Fibroblast of lung (primary cell): ENCODE results near the gene PTGES2. TPM values are rescaled to one million over a fixed set of nuclear protein-coding genes. Genes with fewer than 3 reads are reported as not detected.
"Not testable (repeated sequence)": the region's sequence is repeated elsewhere in the genome, so short reads cannot be mapped to it uniquely, and the experiment has no call there.

Source experiments
- DNase-seq, 2 donors: peaks; one replicate each; pipeline versions ENCODE4 v3.0.0 to v3.0.0-alpha.2; 2010; ENCODE audit warnings: low read depth in 2 of 2
- H2AFZ ChIP-seq: 2 replicates; pipeline ENCODE4 v1.5.1; 2012; ENCODE audit warnings: low read length, control low read depth, inconsistent platforms
- H3K27ac ChIP-seq: 2 replicates; pipeline ENCODE4 v1.5.1; 2011; ENCODE audit warnings: low read length, control low read depth; ENCODE audit not compliant: insufficient read depth
- H3K27me3 ChIP-seq: 2 replicates; pipeline ENCODE4 v1.5.1; 2011; ENCODE audit warnings: mild to moderate bottlenecking, low read length; ENCODE audit not compliant: control insufficient read depth, insufficient read depth
- H3K36me3 ChIP-seq: 2 replicates; pipeline ENCODE4 v1.5.1; 2011; ENCODE audit warnings: low read length; ENCODE audit not compliant: control insufficient read depth, insufficient read depth
- H3K4me1 ChIP-seq: 2 replicates; pipeline ENCODE4 v1.5.1; 2011; ENCODE audit warnings: low read length; ENCODE audit not compliant: control insufficient read depth, insufficient read depth; ENCODE audit errors: extremely low read depth
- H3K4me2 ChIP-seq: 2 replicates; pipeline ENCODE4 v1.5.1; 2011; ENCODE audit warnings: low read length, control low read depth; ENCODE audit not compliant: insufficient read depth; ENCODE audit errors: extremely low read depth
- H3K4me3 ChIP-seq, 4 experiments: fragments of 200-600 bp in 1 of 4; sonication (generic) in 1 of 4; replicated peaks in 1 of 4; 2 replicates each; pipeline ENCODE4 v1.5.1; 2011 to 2016; ENCODE audit warnings: low read length in 4 of 4, low read depth in 3 of 4, mild to moderate bottlenecking in 3 of 4, control low read depth in 2 of 4, inconsistent platforms in 1 of 4, mixed read lengths in 1 of 4; ENCODE audit not compliant: insufficient read depth in 1 of 4; ENCODE audit errors: control extremely low read depth in 1 of 4
- H3K79me2 ChIP-seq: 2 replicates; pipeline ENCODE4 v1.5.1; 2012; ENCODE audit warnings: mild to moderate bottlenecking, low read length, inconsistent platforms; ENCODE audit not compliant: control insufficient read depth, insufficient read depth
- H3K9ac ChIP-seq: 2 replicates; pipeline ENCODE4 v1.5.1; 2011; ENCODE audit warnings: mild to moderate bottlenecking, low read length, control low read depth; ENCODE audit not compliant: insufficient read depth
- H3K9me3 ChIP-seq: 2 replicates; pipeline ENCODE4 v1.5.1; 2012; ENCODE audit warnings: low read depth, low read length; ENCODE audit not compliant: control insufficient read depth, insufficient read depth
- H4K20me1 ChIP-seq: 2 replicates; pipeline ENCODE4 v1.5.1; 2011; ENCODE audit warnings: low read length; ENCODE audit not compliant: control insufficient read depth, insufficient read depth; ENCODE audit errors: extremely low read depth
- CTCF ChIP-seq, 2 donors: IDR thresholded peaks in 1 of 2; conservative IDR thresholded peaks in 1 of 2; 1 replicate in 1 of 2; 2 replicates in 1 of 2; pipeline ENCODE4 v1.5.1; 2011 to 2012; ENCODE audit warnings: low read length in 2 of 2, control low read depth in 1 of 2, inconsistent platforms in 1 of 2, low read depth in 1 of 2, mild to moderate bottlenecking in 1 of 2
- EZH2 ChIP-seq: IDR thresholded peaks from 2 replicates; pipeline ENCODE4 v1.5.1; 2012; ENCODE audit warnings: low read length, control low read depth, mild to moderate bottlenecking; ENCODE audit errors: missing control alignments
- polyA plus RNA-seq, 2 donors: library from polyadenylated mRNA; depleted of rRNA in 1 of 2; stranded (reverse) in 1 of 2; unstranded in 1 of 2; fragments of >200 nt; gene quantifications; 2 replicates each; pipeline ENCODE4 v1.2.1, GENCODE V29; 2011 to 2012; ENCODE audit warnings: missing spikeins in 1 of 2
- total RNA-seq: library from RNA; depleted of rRNA; stranded (reverse); fragments of >200 nt; gene quantifications from 2 replicates; pipeline ENCODE4 v1.2.1, GENCODE V29; 2014

PTGES2 gene
- total and polyA plus RNA-seq, 2 donors (not counting 1 experiment from before 2014, with no cell fraction given): 44.8 to 57.6 TPM

- Histone ChIP-seq H3K27me3 (no peaks in the 10 kb centered on the region), H3K27ac (no peak overlapping the region), H3K79me2 (no peaks in the 10 kb centered on the region), H3K4me1 (peaks cover 4% of the 10 kb centered on the region), H4K20me1 (no peaks in the 10 kb centered on the region), H3K4me3 (no peak overlapping the region), H3K36me3 (no peaks in the 10 kb centered on the region), H3K4me2 (no peak overlapping the region), H3K9ac (no peak overlapping the region), H3K9me3 (no peaks in the 10 kb centered on the region), H2AFZ (no peak overlapping the region)
- no peak for DNase-seq
- no peak for TF ChIP-seq CTCF (conservative IDR thresholded peaks at IDR 0.05 in 1 of 2, IDR thresholded peaks at IDR 0.05 in 1 of 2; ENCODE audit: low read depth in 1 of 2, low read length in 2 of 2)
- no peak for TF ChIP-seq EZH2
Measured at GRCh38 chr9:128113526-128114325, 13.8 kb downstream of the PTGES2 start.

GRCh38 chr9:128111726-128112125 lies 15.8 kb downstream of the PTGES2 start:
- H3K4me2 ChIP-seq, H3K4me1 ChIP-seq, H3K9ac ChIP-seq, H3K9me3 ChIP-seq, H3K27ac ChIP-seq, H3K27me3 ChIP-seq, H2AFZ ChIP-seq, DNase-seq, H4K20me1 ChIP-seq, H3K4me3 ChIP-seq, H3K79me2 ChIP-seq: not testable (repeated sequence)
- peaks cover 13% of the 10 kb centered on the region for H3K36me3 ChIP-seq

- Histone ChIP-seq H3K36me3 (peaks cover 27% of the 10 kb centered on the region), H3K79me2 (no peaks in the 10 kb centered on the region), H2AFZ (no peak overlapping the region), H3K4me2 (no peak overlapping the region), H3K27ac (no peak overlapping the region), H3K9me3 (no peaks in the 10 kb centered on the region), H3K4me1 (no peaks in the 10 kb centered on the region), H3K27me3 (no peaks in the 10 kb centered on the region), H4K20me1 (no peaks in the 10 kb centered on the region), H3K4me3 (no peak overlapping the region), H3K9ac (no peak overlapping the region)
- no peak for TF ChIP-seq EZH2
- no peak for TF ChIP-seq CTCF (conservative IDR thresholded peaks at IDR 0.05 in 1 of 2, IDR thresholded peaks at IDR 0.05 in 1 of 2; ENCODE audit: low read depth in 1 of 2, low read length in 2 of 2)
- DNase-seq: no peak
Measured at GRCh38 chr9:128109050-128109709, 18.3 kb downstream of the PTGES2 start.
